ENCODE results near the gene COL23A1.

The COL23A1 gene

GRCh38 chr5:178284093-178284675 is 306.0 kb downstream of the COL23A1 start:
- TF ChIP-seq POU2F2 (IDR thresholded peaks at IDR 0.05; ENCODE audit: low read depth, low read length), result no peak
- TF ChIP-seq PAX5 (IDR thresholded peaks at IDR 0.05; ENCODE audit: insufficient read depth, low read length, severe bottlenecking), result no peak
- TF ChIP-seq POLR2AphosphoS5 (IDR thresholded peaks at IDR 0.05; ENCODE audit: low read depth, low read length), result no peak
- TF ChIP-seq TAF1 (IDR thresholded peaks at IDR 0.05; ENCODE audit: low read depth, low read length), result no peak
- TF ChIP-seq SPI1 (IDR thresholded peaks at IDR 0.05; ENCODE audit: low read depth, low read length), result no peak
- TF ChIP-seq POLR2A (IDR thresholded peaks at IDR 0.05; ENCODE audit: low read depth, low read length), result no peak
- FAIRE-seq (no peak), DNase-seq (ENCODE audit: insufficient read length, low spot score) (no peak)

GRCh38 chr5:178283520-178283919 is 306.7 kb downstream of the COL23A1 start:
- FAIRE-seq (no peak), DNase-seq (ENCODE audit: insufficient read length, low spot score) (no peak)
- TF ChIP-seq POLR2AphosphoS5 (IDR thresholded peaks at IDR 0.05; ENCODE audit: low read depth, low read length) (no peak), TAF1 (IDR thresholded peaks at IDR 0.05; ENCODE audit: low read depth, low read length) (no peak), POLR2A (IDR thresholded peaks at IDR 0.05; ENCODE audit: low read depth, low read length) (no peak), POU2F2 (IDR thresholded peaks at IDR 0.05; ENCODE audit: low read depth, low read length) (no peak), SPI1 (IDR thresholded peaks at IDR 0.05; ENCODE audit: low read depth, low read length) (no peak), PAX5 (IDR thresholded peaks at IDR 0.05; ENCODE audit: insufficient read depth, low read length, severe bottlenecking) (no peak)

DNA sequence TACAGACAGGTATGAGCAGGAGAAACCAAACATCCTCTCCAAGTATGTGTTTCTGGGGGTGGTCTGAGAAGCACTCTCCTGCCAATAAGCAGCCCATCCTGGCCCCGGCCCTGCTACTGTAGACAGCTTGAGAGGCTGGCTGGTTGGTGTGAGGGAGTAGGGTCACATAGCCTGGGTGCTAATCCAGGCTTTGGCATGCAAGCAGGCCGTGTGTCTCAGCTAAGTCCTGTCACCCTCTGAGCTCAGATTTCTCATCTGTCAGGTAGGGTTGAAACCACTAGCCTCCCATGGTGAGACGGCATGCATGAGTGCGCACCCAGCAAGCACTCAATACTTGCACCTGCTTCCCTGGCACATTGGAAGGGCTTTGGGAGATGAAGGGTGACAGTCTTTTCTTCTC is 307.8 kb downstream of the COL23A1 start:
- TF ChIP-seq PAX5 (IDR thresholded peaks at IDR 0.05; ENCODE audit: insufficient read depth, low read length, severe bottlenecking), result no peak
- TF ChIP-seq POLR2AphosphoS5 (IDR thresholded peaks at IDR 0.05; ENCODE audit: low read depth, low read length), result no peak
- no peak for TF ChIP-seq SPI1 (IDR thresholded peaks at IDR 0.05; ENCODE audit: low read depth, low read length)
- TF ChIP-seq POLR2A (IDR thresholded peaks at IDR 0.05; ENCODE audit: low read depth, low read length), result no peak
- no peak for TF ChIP-seq TAF1 (IDR thresholded peaks at IDR 0.05; ENCODE audit: low read depth, low read length)
- no peak for TF ChIP-seq POU2F2 (IDR thresholded peaks at IDR 0.05; ENCODE audit: low read depth, low read length)
- FAIRE-seq (no peak), DNase-seq (ENCODE audit: insufficient read length, low spot score) (no peak)

DNA sequence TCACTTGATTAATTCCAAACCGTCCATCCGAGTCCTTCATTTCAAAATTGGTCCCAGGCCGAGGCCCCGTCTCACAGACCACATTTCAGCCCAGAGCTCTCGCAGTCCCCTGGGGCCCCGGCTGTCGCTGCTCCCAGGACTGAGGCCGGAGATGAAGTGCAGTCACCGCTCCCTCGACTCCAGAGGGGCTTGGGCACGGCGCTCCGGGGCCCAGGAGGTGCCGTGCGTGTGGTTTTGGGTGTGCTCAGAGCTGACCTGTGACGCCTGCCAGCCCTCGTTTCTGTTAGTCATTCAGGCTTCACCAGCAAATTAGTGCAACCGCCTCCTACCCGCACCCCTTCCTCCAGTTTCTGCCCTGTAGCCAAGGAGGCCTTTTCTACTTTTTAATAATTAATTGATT is 308.9 kb downstream of the COL23A1 start:
- FAIRE-seq (no peak), DNase-seq (ENCODE audit: insufficient read length, low spot score) (no peak)
- TF ChIP-seq TAF1 (IDR thresholded peaks at IDR 0.05; ENCODE audit: low read depth, low read length) (no peak), POLR2AphosphoS5 (IDR thresholded peaks at IDR 0.05; ENCODE audit: low read depth, low read length) (no peak), POLR2A (IDR thresholded peaks at IDR 0.05; ENCODE audit: low read depth, low read length) (no peak), PAX5 (IDR thresholded peaks at IDR 0.05; ENCODE audit: insufficient read depth, low read length, severe bottlenecking) (no peak), POU2F2 (IDR thresholded peaks at IDR 0.05; ENCODE audit: low read depth, low read length) (no peak), SPI1 (IDR thresholded peaks at IDR 0.05; ENCODE audit: low read depth, low read length) (no peak)

DNA sequence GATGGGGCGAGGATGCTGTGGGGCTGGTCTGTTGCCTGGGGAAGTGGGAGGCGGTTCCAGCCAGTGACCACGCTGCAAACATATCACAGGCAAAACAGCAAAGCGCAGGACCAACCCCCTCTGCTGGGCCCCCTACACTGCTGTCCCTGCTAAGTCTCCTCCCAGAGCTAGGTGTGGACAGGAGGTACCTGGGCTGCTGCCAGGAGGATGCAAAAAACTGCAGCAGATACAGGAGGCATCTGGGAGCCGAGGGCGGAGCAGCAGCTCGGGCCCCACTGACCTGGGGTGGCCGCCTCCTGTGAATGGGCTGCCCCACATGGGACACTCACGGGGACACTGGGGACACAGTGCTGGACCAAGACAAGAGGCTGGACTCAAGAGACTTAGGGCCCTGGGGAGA is 309.6 kb downstream of the COL23A1 start:
- DNase-seq (ENCODE audit: insufficient read length, low spot score) (no peak), FAIRE-seq (no peak)
- TF ChIP-seq POU2F2 (IDR thresholded peaks at IDR 0.05; ENCODE audit: low read depth, low read length) (no peak), PAX5 (IDR thresholded peaks at IDR 0.05; ENCODE audit: insufficient read depth, low read length, severe bottlenecking) (no peak), POLR2A (IDR thresholded peaks at IDR 0.05; ENCODE audit: low read depth, low read length) (no peak)

- TF ChIP-seq POLR2A (IDR thresholded peaks at IDR 0.05; ENCODE audit: low read depth, low read length), result no peak
- no peak for TF ChIP-seq POU2F2 (IDR thresholded peaks at IDR 0.05; ENCODE audit: low read depth, low read length)
- TF ChIP-seq POLR2AphosphoS5 (IDR thresholded peaks at IDR 0.05; ENCODE audit: low read depth, low read length), result no peak
- TF ChIP-seq TAF1 (IDR thresholded peaks at IDR 0.05; ENCODE audit: low read depth, low read length), result no peak
- no peak for TF ChIP-seq PAX5 (IDR thresholded peaks at IDR 0.05; ENCODE audit: insufficient read depth, low read length, severe bottlenecking)
- no peak for TF ChIP-seq SPI1 (IDR thresholded peaks at IDR 0.05; ENCODE audit: low read depth, low read length)
- peak; percentile 81 for FAIRE-seq
- peak; percentile 90 for DNase-seq (ENCODE audit: insufficient read length, low spot score)
Observed at GRCh38 chr5:178279723-178280438, 310.3 kb downstream of the COL23A1 start.

GRCh38 chr5:178279026-178279722 is 311.0 kb downstream of the COL23A1 start:
- DNase-seq (ENCODE audit: insufficient read length, low spot score), result no peak
- no peak for TF ChIP-seq SPI1 (IDR thresholded peaks at IDR 0.05; ENCODE audit: low read depth, low read length)
- TF ChIP-seq POLR2A (IDR thresholded peaks at IDR 0.05; ENCODE audit: low read depth, low read length), result no peak
- FAIRE-seq, result no peak

DNA sequence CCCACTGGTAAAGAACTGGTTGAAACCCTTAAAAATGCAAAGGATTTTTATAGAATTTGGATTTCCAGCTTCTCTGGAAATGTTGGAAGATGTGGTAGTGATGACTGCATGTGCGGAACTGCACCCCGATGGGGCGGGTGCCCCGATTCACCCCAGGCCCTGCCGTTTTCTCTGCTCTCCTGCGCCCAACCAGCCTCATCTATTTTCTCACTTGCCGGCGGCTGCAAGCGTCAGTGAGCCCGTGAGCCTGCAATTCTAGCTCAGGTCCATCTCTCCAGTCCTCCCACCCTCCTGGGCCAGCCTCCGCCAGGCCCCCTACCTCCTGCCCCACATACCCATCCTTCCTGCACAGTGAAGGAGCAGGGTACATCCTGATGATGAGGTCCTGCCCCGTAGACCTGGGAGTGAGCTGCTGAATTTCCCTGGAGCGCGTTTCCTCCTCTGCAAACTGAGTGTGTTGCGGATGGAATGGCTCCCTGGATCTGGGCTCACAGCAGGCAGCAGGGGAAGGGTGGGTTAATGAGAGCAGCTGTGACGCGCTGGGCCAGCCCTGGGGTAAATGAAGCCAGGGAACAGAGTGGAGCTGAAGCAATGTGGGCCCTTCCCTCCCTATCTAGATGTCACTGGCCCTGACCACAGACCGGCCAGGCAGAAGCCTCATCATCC is 311.7 kb downstream of the COL23A1 start:
- FAIRE-seq (no peak), DNase-seq (ENCODE audit: insufficient read length, low spot score) (no peak)
- TF ChIP-seq PAX5 (IDR thresholded peaks at IDR 0.05; ENCODE audit: insufficient read depth, low read length, severe bottlenecking), result no peak
- no peak for TF ChIP-seq SPI1 (IDR thresholded peaks at IDR 0.05; ENCODE audit: low read depth, low read length)
- TF ChIP-seq POLR2AphosphoS5 (IDR thresholded peaks at IDR 0.05; ENCODE audit: low read depth, low read length), result no peak
- TF ChIP-seq POU2F2 (IDR thresholded peaks at IDR 0.05; ENCODE audit: low read depth, low read length), result no peak
- TF ChIP-seq POLR2A (IDR thresholded peaks at IDR 0.05; ENCODE audit: low read depth, low read length), result no peak
- TF ChIP-seq TAF1 (IDR thresholded peaks at IDR 0.05; ENCODE audit: low read depth, low read length), result no peak

GRCh38 chr5:178277866-178278265 is 312.3 kb downstream of the COL23A1 start:
- TF ChIP-seq TAF1 (IDR thresholded peaks at IDR 0.05; ENCODE audit: low read depth, low read length) (no peak), POU2F2 (IDR thresholded peaks at IDR 0.05; ENCODE audit: low read depth, low read length) (no peak), POLR2A (IDR thresholded peaks at IDR 0.05; ENCODE audit: low read depth, low read length) (no peak), SPI1 (IDR thresholded peaks at IDR 0.05; ENCODE audit: low read depth, low read length) (no peak), POLR2AphosphoS5 (IDR thresholded peaks at IDR 0.05; ENCODE audit: low read depth, low read length) (no peak), PAX5 (IDR thresholded peaks at IDR 0.05; ENCODE audit: insufficient read depth, low read length, severe bottlenecking) (no peak)
- no peak for DNase-seq (ENCODE audit: insufficient read length, low spot score)
- FAIRE-seq, result no peak
